WTC11 (cell line): ENCODE data around the gene FZD1. TPM values are rescaled to one million over a fixed set of nuclear protein-coding genes. Genes with fewer than 3 reads are reported as not detected.

Source experiments
- ATAC-seq: fragments of 200-7000 bp; cut with Tn5 transposase; 2 replicates; pipeline ENCODE4 v1.10.0; 2021; ENCODE audit warnings: mild to moderate bottlenecking, moderate library complexity
- CTCF ChIA-PET: fragments of 300-600 bp; sonication (Branson Sonifier 250); formaldehyde crosslinking; loops from one replicate; lab custom pipeline; 2021; ENCODE audit warnings: antibody characterized with exemption; lab: Charles Lee
- POLR2A ChIA-PET: fragments of 350-600 bp; sonication (Branson Sonifier 250); formaldehyde crosslinking; loops from one replicate; lab custom pipeline; 2021; ENCODE audit warnings: antibody characterized with exemption; lab: Charles Lee
- DNase-seq: peaks from one replicate; pipeline ENCODE4 v3.0.0; 2021; ENCODE audit warnings: low spot score
- H3K27ac Mint-ChIP-seq: 2 replicates; pipeline ENCODE4 v1.8.0; 2021; ENCODE audit warnings: mixed read lengths
- H3K27me3 Mint-ChIP-seq: 2 replicates; pipeline ENCODE4 v1.8.0; 2021; ENCODE audit warnings: low read depth, mild to moderate bottlenecking, moderate library complexity, mixed read lengths
- H3K36me3 Mint-ChIP-seq: 2 replicates; pipeline ENCODE4 v1.8.0; 2021; ENCODE audit warnings: mixed read lengths
- H3K4me1 Mint-ChIP-seq: 2 replicates; pipeline ENCODE4 v1.8.0; 2022; ENCODE audit warnings: mixed read lengths
- H3K4me3 Mint-ChIP-seq: 2 replicates; pipeline ENCODE4 v1.8.0; 2021; ENCODE audit warnings: mild to moderate bottlenecking, moderate library complexity, mixed read lengths
- H3K9me3 Mint-ChIP-seq: 2 replicates; pipeline ENCODE4 v1.8.0; 2021; ENCODE audit warnings: mixed read lengths
- CTCF ChIP-seq: fragments of 200-600 bp; IDR thresholded peaks from 2 replicates; pipeline ENCODE4 v1.8.0; 2022; ENCODE audit warnings: antibody characterized with exemption
- E2F1 ChIP-seq: sonication (generic); formaldehyde crosslinking; IDR thresholded peaks from 2 replicates; pipeline ENCODE4 v1.8.0; 2022; ENCODE audit warnings: mild to moderate bottlenecking, missing genetic modification reagents
- E2F4 ChIP-seq: sonication (generic); formaldehyde crosslinking; IDR thresholded peaks from 2 replicates; pipeline ENCODE4 v1.8.1; 2022; ENCODE audit warnings: low read depth, mild to moderate bottlenecking, moderate library complexity, missing genetic modification reagents, borderline replicate concordance
- HMGA2 ChIP-seq: fragments of 250-450 bp; sonication (Bioruptor Pico); IDR thresholded peaks from 2 replicates; pipeline ENCODE4 v1.4.0; 2021; ENCODE audit warnings: mild to moderate bottlenecking, moderate library complexity
- JUN ChIP-seq: sonication (generic); formaldehyde crosslinking; IDR thresholded peaks from 2 replicates; pipeline ENCODE4 v1.8.0; 2023; ENCODE audit warnings: mild to moderate bottlenecking, missing genetic modification reagents
- NFYB ChIP-seq: sonication (generic); formaldehyde crosslinking; conservative IDR thresholded peaks from 2 replicates; pipeline ENCODE4 v1.8.0; 2022; ENCODE audit warnings: low read depth, missing genetic modification reagents
- ZNF396 ChIP-seq: fragments of 250-450 bp; sonication (Bioruptor Pico); IDR thresholded peaks from 2 replicates; pipeline ENCODE4 v1.8.0; 2021; ENCODE audit warnings: mild to moderate bottlenecking, moderate library complexity, borderline replicate concordance
- ZNF423 ChIP-seq: fragments of 250-450 bp; sonication (Bioruptor Pico); IDR thresholded peaks from 2 replicates; pipeline ENCODE4 v2.1.2; 2022; ENCODE audit warnings: mild to moderate bottlenecking, moderate library complexity
- total RNA-seq: library from RNA; stranded (reverse); gene quantifications from 3 replicates; pipeline ENCODE4 v1.2.3, GENCODE V29; 2021
- TF ChIP-seq, protein P1 (sequence below): sonication (generic); formaldehyde crosslinking; IDR thresholded peaks from 2 replicates; pipeline ENCODE4 v1.8.1; 2023; ENCODE audit warnings: mild to moderate bottlenecking, missing genetic modification reagents, moderate library complexity
- TF ChIP-seq, protein P2 (sequence below): sonication (generic); formaldehyde crosslinking; IDR thresholded peaks from 2 replicates; pipeline ENCODE4 v1.8.1; 2022; ENCODE audit warnings: missing genetic modification reagents, borderline replicate concordance
- TF ChIP-seq, protein P3 (sequence below): sonication (generic); formaldehyde crosslinking; IDR thresholded peaks from 2 replicates; pipeline ENCODE4 v1.8.1; 2023; ENCODE audit warnings: mild to moderate bottlenecking, missing genetic modification reagents, borderline replicate concordance
- TF ChIP-seq, protein P4 (sequence below): sonication (generic); formaldehyde crosslinking; conservative IDR thresholded peaks from 2 replicates; pipeline ENCODE4 v1.8.1; 2023; ENCODE audit warnings: mild to moderate bottlenecking, low read depth, missing genetic modification reagents, moderate library complexity
- TF ChIP-seq, protein P5 (sequence below): sonication (generic); formaldehyde crosslinking; IDR thresholded peaks from 2 replicates; pipeline ENCODE4 v1.8.1; 2022; ENCODE audit warnings: mild to moderate bottlenecking, missing genetic modification reagents, moderate library complexity, borderline replicate concordance

Gene FZD1
- total RNA-seq, 1 experiment from 2014 or later = 2.0 TPM

DNA sequence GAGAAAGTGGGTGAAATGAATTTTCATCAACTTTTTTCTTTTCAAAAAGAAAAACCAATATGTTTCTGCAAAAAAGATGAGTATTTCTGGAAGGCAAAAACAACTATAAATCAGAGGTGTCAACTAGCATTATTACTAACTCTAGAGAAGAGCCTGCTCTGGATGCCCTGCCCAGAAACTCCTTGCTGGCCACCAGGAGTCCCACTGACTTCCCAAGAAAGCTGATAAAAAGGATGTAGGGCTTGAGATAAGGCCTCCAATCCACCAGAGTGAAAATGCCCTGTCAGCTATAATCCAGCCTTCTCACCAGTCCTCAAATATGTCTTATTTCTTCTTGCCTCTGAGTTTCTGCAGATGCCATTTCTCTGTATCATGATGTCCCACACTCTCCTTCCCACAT, 16.7 kb upstream of the FZD1 start (continued):
- TF ChIP-seq, protein P1, sequence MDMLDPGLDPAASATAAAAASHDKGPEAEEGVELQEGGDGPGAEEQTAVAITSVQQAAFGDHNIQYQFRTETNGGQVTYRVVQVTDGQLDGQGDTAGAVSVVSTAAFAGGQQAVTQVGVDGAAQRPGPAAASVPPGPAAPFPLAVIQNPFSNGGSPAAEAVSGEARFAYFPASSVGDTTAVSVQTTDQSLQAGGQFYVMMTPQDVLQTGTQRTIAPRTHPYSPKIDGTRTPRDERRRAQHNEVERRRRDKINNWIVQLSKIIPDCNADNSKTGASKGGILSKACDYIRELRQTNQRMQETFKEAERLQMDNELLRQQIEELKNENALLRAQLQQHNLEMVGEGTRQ = no peak
- TF ChIP-seq NFYB (CRISPR knock-in tag) (no peak), CTCF (no peak)

DNA sequence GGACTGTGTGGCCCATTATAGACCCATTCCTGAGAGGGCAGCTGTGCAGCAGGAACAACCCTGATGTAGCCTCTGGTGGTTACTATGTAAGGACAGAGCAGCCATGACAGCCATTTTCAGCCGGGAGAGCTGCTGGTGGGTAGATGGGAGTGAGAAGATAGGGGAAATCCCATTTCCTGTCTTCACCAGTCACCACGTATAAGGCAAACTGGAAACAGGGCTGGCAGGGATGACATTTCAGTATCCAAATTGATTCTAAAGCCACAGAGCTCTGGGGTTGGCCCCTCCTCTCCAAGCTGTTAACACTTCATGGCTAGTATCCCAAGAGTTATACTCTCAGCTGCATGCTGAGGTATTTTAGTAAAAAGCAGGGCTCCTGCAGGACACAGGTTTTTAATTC, 15.2 kb upstream of the FZD1 start:
- no peak overlapping the region for H3K27ac Mint-ChIP-seq
- no peak overlapping the region for H3K4me3 Mint-ChIP-seq
- no peaks in the 10 kb centered on the region for H3K9me3 Mint-ChIP-seq
- TF ChIP-seq CTCF = no peak
- TF ChIP-seq, protein P2, sequence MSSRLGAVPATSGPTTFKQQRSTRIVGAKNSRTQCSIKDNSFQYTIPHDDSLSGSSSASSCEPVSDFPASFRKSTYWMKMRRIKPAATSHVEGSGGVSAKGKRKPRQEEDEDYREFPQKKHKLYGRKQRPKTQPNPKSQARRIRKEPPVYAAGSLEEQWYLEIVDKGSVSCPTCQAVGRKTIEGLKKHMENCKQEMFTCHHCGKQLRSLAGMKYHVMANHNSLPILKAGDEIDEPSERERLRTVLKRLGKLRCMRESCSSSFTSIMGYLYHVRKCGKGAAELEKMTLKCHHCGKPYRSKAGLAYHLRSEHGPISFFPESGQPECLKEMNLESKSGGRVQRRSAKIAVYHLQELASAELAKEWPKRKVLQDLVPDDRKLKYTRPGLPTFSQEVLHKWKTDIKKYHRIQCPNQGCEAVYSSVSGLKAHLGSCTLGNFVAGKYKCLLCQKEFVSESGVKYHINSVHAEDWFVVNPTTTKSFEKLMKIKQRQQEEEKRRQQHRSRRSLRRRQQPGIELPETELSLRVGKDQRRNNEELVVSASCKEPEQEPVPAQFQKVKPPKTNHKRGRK (CRISPR knock-in tag) = no peak
- TF ChIP-seq, protein P3, sequence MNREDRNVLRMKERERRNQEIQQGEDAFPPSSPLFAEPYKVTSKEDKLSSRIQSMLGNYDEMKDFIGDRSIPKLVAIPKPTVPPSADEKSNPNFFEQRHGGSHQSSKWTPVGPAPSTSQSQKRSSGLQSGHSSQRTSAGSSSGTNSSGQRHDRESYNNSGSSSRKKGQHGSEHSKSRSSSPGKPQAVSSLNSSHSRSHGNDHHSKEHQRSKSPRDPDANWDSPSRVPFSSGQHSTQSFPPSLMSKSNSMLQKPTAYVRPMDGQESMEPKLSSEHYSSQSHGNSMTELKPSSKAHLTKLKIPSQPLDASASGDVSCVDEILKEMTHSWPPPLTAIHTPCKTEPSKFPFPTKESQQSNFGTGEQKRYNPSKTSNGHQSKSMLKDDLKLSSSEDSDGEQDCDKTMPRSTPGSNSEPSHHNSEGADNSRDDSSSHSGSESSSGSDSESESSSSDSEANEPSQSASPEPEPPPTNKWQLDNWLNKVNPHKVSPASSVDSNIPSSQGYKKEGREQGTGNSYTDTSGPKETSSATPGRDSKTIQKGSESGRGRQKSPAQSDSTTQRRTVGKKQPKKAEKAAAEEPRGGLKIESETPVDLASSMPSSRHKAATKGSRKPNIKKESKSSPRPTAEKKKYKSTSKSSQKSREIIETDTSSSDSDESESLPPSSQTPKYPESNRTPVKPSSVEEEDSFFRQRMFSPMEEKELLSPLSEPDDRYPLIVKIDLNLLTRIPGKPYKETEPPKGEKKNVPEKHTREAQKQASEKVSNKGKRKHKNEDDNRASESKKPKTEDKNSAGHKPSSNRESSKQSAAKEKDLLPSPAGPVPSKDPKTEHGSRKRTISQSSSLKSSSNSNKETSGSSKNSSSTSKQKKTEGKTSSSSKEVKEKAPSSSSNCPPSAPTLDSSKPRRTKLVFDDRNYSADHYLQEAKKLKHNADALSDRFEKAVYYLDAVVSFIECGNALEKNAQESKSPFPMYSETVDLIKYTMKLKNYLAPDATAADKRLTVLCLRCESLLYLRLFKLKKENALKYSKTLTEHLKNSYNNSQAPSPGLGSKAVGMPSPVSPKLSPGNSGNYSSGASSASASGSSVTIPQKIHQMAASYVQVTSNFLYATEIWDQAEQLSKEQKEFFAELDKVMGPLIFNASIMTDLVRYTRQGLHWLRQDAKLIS (CRISPR knock-in tag) = no peak
- no peak for TF ChIP-seq ZNF423 (CRISPR knock-in tag)
- TF ChIP-seq, protein P4, sequence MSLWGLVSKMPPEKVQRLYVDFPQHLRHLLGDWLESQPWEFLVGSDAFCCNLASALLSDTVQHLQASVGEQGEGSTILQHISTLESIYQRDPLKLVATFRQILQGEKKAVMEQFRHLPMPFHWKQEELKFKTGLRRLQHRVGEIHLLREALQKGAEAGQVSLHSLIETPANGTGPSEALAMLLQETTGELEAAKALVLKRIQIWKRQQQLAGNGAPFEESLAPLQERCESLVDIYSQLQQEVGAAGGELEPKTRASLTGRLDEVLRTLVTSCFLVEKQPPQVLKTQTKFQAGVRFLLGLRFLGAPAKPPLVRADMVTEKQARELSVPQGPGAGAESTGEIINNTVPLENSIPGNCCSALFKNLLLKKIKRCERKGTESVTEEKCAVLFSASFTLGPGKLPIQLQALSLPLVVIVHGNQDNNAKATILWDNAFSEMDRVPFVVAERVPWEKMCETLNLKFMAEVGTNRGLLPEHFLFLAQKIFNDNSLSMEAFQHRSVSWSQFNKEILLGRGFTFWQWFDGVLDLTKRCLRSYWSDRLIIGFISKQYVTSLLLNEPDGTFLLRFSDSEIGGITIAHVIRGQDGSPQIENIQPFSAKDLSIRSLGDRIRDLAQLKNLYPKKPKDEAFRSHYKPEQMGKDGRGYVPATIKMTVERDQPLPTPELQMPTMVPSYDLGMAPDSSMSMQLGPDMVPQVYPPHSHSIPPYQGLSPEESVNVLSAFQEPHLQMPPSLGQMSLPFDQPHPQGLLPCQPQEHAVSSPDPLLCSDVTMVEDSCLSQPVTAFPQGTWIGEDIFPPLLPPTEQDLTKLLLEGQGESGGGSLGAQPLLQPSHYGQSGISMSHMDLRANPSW (CRISPR knock-in tag) = no peak
- no peak for TF ChIP-seq E2F4 (CRISPR knock-in tag)
- no peak for TF ChIP-seq ZNF396 (CRISPR knock-in tag)
- TF ChIP-seq HMGA2 (CRISPR knock-in tag) = no peak
- TF ChIP-seq, protein P5, sequence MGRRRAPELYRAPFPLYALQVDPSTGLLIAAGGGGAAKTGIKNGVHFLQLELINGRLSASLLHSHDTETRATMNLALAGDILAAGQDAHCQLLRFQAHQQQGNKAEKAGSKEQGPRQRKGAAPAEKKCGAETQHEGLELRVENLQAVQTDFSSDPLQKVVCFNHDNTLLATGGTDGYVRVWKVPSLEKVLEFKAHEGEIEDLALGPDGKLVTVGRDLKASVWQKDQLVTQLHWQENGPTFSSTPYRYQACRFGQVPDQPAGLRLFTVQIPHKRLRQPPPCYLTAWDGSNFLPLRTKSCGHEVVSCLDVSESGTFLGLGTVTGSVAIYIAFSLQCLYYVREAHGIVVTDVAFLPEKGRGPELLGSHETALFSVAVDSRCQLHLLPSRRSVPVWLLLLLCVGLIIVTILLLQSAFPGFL (CRISPR knock-in tag) = no peak
- no peak for TF ChIP-seq JUN (CRISPR knock-in tag)
- TF ChIP-seq E2F1 = no peak
- TF ChIP-seq, all 79 proteins: peak for 0
- peaks cover 3% of the 10 kb centered on the region for H3K27me3 Mint-ChIP-seq
- no peaks in the 10 kb centered on the region for H3K4me1 Mint-ChIP-seq
- ATAC-seq = no peak; the same call in 1 of the 2 replicates
- no peak for DNase-seq
- H3K36me3 Mint-ChIP-seq = no peaks in the 10 kb centered on the region
- ChIA-PET POLR2A (no interaction called here), CTCF (no interaction called here)
